H9 (cell line): Measurements from ENCODE around the gene TMEM154. TPM values are rescaled to one million over a fixed set of nuclear protein-coding genes. Genes with fewer than 3 reads are reported as not detected.

Experiments
- DNase-seq: peaks from one replicate; pipeline ENCODE4 v3.0.0-alpha.2; 2017
- H2AFZ ChIP-seq: one replicate; pipeline ENCODE4 v1.6.1; 2013; ENCODE audit warnings: mild to moderate bottlenecking, low read length, control low read depth, moderate library complexity
- H2AK5ac ChIP-seq: 2 replicates; pipeline ENCODE4 v1.6.1; 2013; ENCODE audit warnings: low read length, control low read depth, mixed read lengths; ENCODE audit not compliant: insufficient read length
- H2BK120ac ChIP-seq: one replicate; pipeline ENCODE4 v1.6.1; 2013; ENCODE audit warnings: low read depth, mild to moderate bottlenecking, low read length, control low read depth, inconsistent platforms; ENCODE audit not compliant: poor library complexity, severe bottlenecking
- H2BK12ac ChIP-seq: 2 replicates; pipeline ENCODE4 v1.6.1; 2013; ENCODE audit warnings: low read length, control low read depth, mixed read lengths, low read depth; ENCODE audit not compliant: insufficient read length
- H2BK15ac ChIP-seq: 2 replicates; pipeline ENCODE4 v1.6.1; 2013; ENCODE audit warnings: low read depth, low read length, control low read depth
- H2BK20ac ChIP-seq: one replicate; pipeline ENCODE4 v1.6.1; 2013; ENCODE audit warnings: low read depth, mild to moderate bottlenecking, low read length, control low read depth, inconsistent platforms; ENCODE audit not compliant: poor library complexity, severe bottlenecking
- H2BK5ac ChIP-seq: 2 replicates; pipeline ENCODE4 v1.6.1; 2013; ENCODE audit warnings: low read length, control low read depth, mixed read lengths; ENCODE audit not compliant: insufficient read length
- H3K14ac ChIP-seq: 2 replicates; pipeline ENCODE4 v1.6.1; 2013; ENCODE audit warnings: low read length, control low read depth; ENCODE audit not compliant: insufficient read depth
- H3K18ac ChIP-seq: 2 replicates; pipeline ENCODE4 v1.6.1; 2013; ENCODE audit warnings: low read depth, mild to moderate bottlenecking, mixed read lengths, low read length, control low read depth; ENCODE audit not compliant: insufficient read length
- H3K23ac ChIP-seq: 2 replicates; pipeline ENCODE4 v1.6.1; 2013; ENCODE audit warnings: low read length, control low read depth, mixed read lengths, low read depth; ENCODE audit not compliant: insufficient read length
- H3K23me2 ChIP-seq: 2 replicates; pipeline ENCODE4 v1.6.1; 2013; ENCODE audit warnings: low read depth, mild to moderate bottlenecking, mixed read lengths, low read length, control low read depth; ENCODE audit not compliant: insufficient read length, poor library complexity, severe bottlenecking
- H3K27ac ChIP-seq: 2 replicates; pipeline ENCODE4 v1.5.1; 2013; ENCODE audit warnings: low read length, control low read depth, mixed read lengths, low read depth; ENCODE audit not compliant: insufficient read length
- H3K27me3 ChIP-seq: 2 replicates; pipeline ENCODE4 v1.6.1; 2013; ENCODE audit warnings: low read length, control low read depth, inconsistent platforms; ENCODE audit not compliant: insufficient read depth
- H3K4ac ChIP-seq: 2 replicates; pipeline ENCODE4 v1.6.1; 2013; ENCODE audit warnings: low read depth, mild to moderate bottlenecking, control low read depth, inconsistent platforms, low read length, moderate library complexity
- H3K4me1 ChIP-seq: 2 replicates; pipeline ENCODE4 v1.6.1; 2013; ENCODE audit warnings: low read length, control low read depth, inconsistent platforms; ENCODE audit not compliant: insufficient read depth
- H3K4me2 ChIP-seq: 2 replicates; pipeline ENCODE4 v1.6.1; 2013; ENCODE audit warnings: low read length, control low read depth, mixed read lengths; ENCODE audit not compliant: insufficient read length, insufficient read depth
- H3K56ac ChIP-seq: 2 replicates; pipeline ENCODE4 v1.6.1; 2013; ENCODE audit warnings: low read depth, mild to moderate bottlenecking, mixed read lengths, low read length, control low read depth; ENCODE audit not compliant: insufficient read length
- H3K79me1 ChIP-seq: 2 replicates; pipeline ENCODE4 v1.6.1; 2013; ENCODE audit warnings: low read depth, mild to moderate bottlenecking, moderate library complexity, low read length, control low read depth, inconsistent platforms; ENCODE audit not compliant: insufficient read depth, poor library complexity, severe bottlenecking
- H3K79me2 ChIP-seq: 2 replicates; pipeline ENCODE4 v1.6.1; 2013; ENCODE audit warnings: low read length, control low read depth, inconsistent platforms; ENCODE audit not compliant: insufficient read depth
- H3K9ac ChIP-seq: 2 replicates; pipeline ENCODE4 v1.6.1; 2013; ENCODE audit warnings: low read length, control low read depth, mixed read lengths; ENCODE audit not compliant: insufficient read length; ENCODE audit errors: extremely low read depth
- H3K9me3 ChIP-seq: one replicate; pipeline ENCODE4 v1.6.1; 2013; ENCODE audit warnings: low read depth, low read length, inconsistent platforms; ENCODE audit not compliant: control insufficient read depth
- H3T11ph ChIP-seq: one replicate; pipeline ENCODE4 v1.6.1; 2013; ENCODE audit warnings: mild to moderate bottlenecking, low read length, control low read depth, inconsistent platforms
- H4K20me1 ChIP-seq: one replicate; pipeline ENCODE4 v1.6.1; 2013; ENCODE audit not compliant: control insufficient read depth, insufficient read length, insufficient read depth
- H4K5ac ChIP-seq: 2 replicates; pipeline ENCODE4 v1.6.1; 2013; ENCODE audit warnings: low read depth, mild to moderate bottlenecking, mixed read lengths, low read length, control low read depth; ENCODE audit not compliant: insufficient read length
- H4K8ac ChIP-seq: replicated peaks from 2 replicates; pipeline ENCODE4 v1.6.1; 2013; ENCODE audit warnings: low read length, control low read depth, mixed read lengths, low read depth; ENCODE audit not compliant: insufficient read length
- H4K91ac ChIP-seq: 2 replicates; pipeline ENCODE4 v1.6.1; 2013; ENCODE audit warnings: low read depth, mild to moderate bottlenecking, moderate library complexity, mixed read lengths, low read length, control low read depth; ENCODE audit not compliant: insufficient read length
- H3K27ac Mint-ChIP-seq, 3 experiments: 2 replicates in 2 of 3; 3 replicates in 1 of 3; pipeline ENCODE4 v1.8.0; 2020 to 2021; ENCODE audit warnings: mixed read lengths in 3 of 3, mild to moderate bottlenecking in 1 of 3, moderate library complexity in 1 of 3
- H3K27me3 Mint-ChIP-seq: 2 replicates; pipeline ENCODE4 v1.8.0; 2021; ENCODE audit warnings: low read depth, mild to moderate bottlenecking, moderate library complexity, mixed read lengths
- H3K36me3 Mint-ChIP-seq, 3 experiments: 2 replicates in 2 of 3; 3 replicates in 1 of 3; pipeline ENCODE4 v1.8.0; 2020 to 2021; ENCODE audit warnings: low read depth in 3 of 3, mixed read lengths in 3 of 3; ENCODE audit not compliant: insufficient read depth in 1 of 3
- H3K4me1 Mint-ChIP-seq, 2 experiments: 2 replicates each; pipeline ENCODE4 v1.8.0; 2020; ENCODE audit warnings: mixed read lengths in 2 of 2
- H3K4me3 Mint-ChIP-seq, 2 experiments: 2 replicates in 1 of 2; 3 replicates in 1 of 2; pipeline ENCODE4 v1.8.0; 2020 to 2021; ENCODE audit warnings: mild to moderate bottlenecking in 2 of 2, mixed read lengths in 2 of 2, moderate library complexity in 1 of 2
- H3K9me3 Mint-ChIP-seq, 2 experiments: 2 replicates in 1 of 2; 3 replicates in 1 of 2; pipeline ENCODE4 v1.8.0; 2020; ENCODE audit warnings: mild to moderate bottlenecking in 2 of 2, mixed read lengths in 2 of 2, moderate library complexity in 1 of 2
- CTCF ChIP-seq: fragments of 200-600 bp; sonication (generic); conservative IDR thresholded peaks from 3 replicates; pipeline ENCODE4 v1.8.0; 2021; ENCODE audit warnings: antibody characterized with exemption, mild to moderate bottlenecking
- WGBS: extraction: QIAGEN DNeasy Blood & Tissue Kit; methylation state at CpG from one replicate; pipeline ENCODE4 v1.1.7; 2013; ENCODE audit warnings: missing lambda C conversion rate, low lambda C conversion rate, mixed read lengths; ENCODE audit not compliant: insufficient read length; ENCODE audit errors: extremely low coverage; 5-methylcytosine and 5-hydroxymethylcytosine counted together
- total RNA-seq: library from RNA; stranded (reverse); gene quantifications from 2 replicates; pipeline ENCODE4 v1.2.1, GENCODE V29; 2021

Gene TMEM154
- total RNA-seq, 1 experiment from 2014 or later: 1.7 TPM

GRCh38 chr4:152684007-152684406 is 4.2 kb upstream of the TMEM154 start:
- H3K4me1 ChIP-seq: peaks cover 1% of the 10 kb centered on the region; the same call in 1 of the 2 replicates
- H3T11ph ChIP-seq: no peak overlapping the region
- no peak overlapping the region for H4K5ac ChIP-seq
- DNase-seq: no peak
- H2BK12ac ChIP-seq: no peak overlapping the region
- Mint-ChIP-seq H3K9me3 (no peaks in the 10 kb centered on the region), H3K4me1 (peaks cover 26 to 27% of the 10 kb centered on the region in 2 experiments), H3K27me3 (peaks cover 22% of the 10 kb centered on the region), H3K27ac (no peak overlapping the region), H3K4me3 (no peak overlapping the region), H3K36me3 (no peaks in the 10 kb centered on the region)
- no peak overlapping the region for H2BK120ac ChIP-seq
- no peak overlapping the region for H3K18ac ChIP-seq
- no peak overlapping the region for H3K4ac ChIP-seq
- no peak overlapping the region for H2BK5ac ChIP-seq
- H3K9ac ChIP-seq: no peak overlapping the region
- no peak overlapping the region for H4K91ac ChIP-seq
- peaks cover 6% of the 10 kb centered on the region for H3K23me2 ChIP-seq
- no peak overlapping the region for H3K56ac ChIP-seq
- H3K23ac ChIP-seq: no peak overlapping the region
- no CpG with 5 or more reads among the region's 3 CpGs for WGBS
- no peak overlapping the region for H2AFZ ChIP-seq
- no peak overlapping the region for H2BK15ac ChIP-seq
- no peak overlapping the region for H2AK5ac ChIP-seq
- H3K27ac ChIP-seq: no peak overlapping the region
- H4K8ac ChIP-seq: no peak overlapping the region
- no peaks in the 10 kb centered on the region for H3K79me2 ChIP-seq
- H3K9me3 ChIP-seq: no peaks in the 10 kb centered on the region
- H3K4me2 ChIP-seq: no peak overlapping the region
- H3K14ac ChIP-seq: no peak overlapping the region
- no peaks in the 10 kb centered on the region for H3K27me3 ChIP-seq
- H3K79me1 ChIP-seq: no peaks in the 10 kb centered on the region
- no peak overlapping the region for H2BK20ac ChIP-seq
- H4K20me1 ChIP-seq: no peaks in the 10 kb centered on the region
- TF ChIP-seq CTCF: no peak
